Retinal pigment epithelial cell (primary cell): ENCODE measurements around the gene MED27.

Experiments
- DNase-seq: peaks from one replicate; pipeline ENCODE4 v3.0.0-alpha.2; 2010; ENCODE audit warnings: low read depth
- H3K4me3 ChIP-seq: 2 replicates; pipeline ENCODE4 v1.5.1; 2011; ENCODE audit warnings: mild to moderate bottlenecking, low read length, control low read depth, moderate library complexity
- CTCF ChIP-seq: conservative IDR thresholded peaks from 2 replicates; pipeline ENCODE4 v1.5.1; 2011; ENCODE audit warnings: low read depth, low read length, control low read depth, inconsistent platforms

Gene MED27

GRCh38 chr9:131987232-131987631 is 92.4 kb downstream of the MED27 start:
- H3K4me3 ChIP-seq: no peak overlapping the region
- TF ChIP-seq CTCF: no peak
- no peak for DNase-seq

GRCh38 chr9:131986576-131986975 is 93.1 kb downstream of the MED27 start:
- DNase-seq: no peak
- TF ChIP-seq CTCF: no peak
- no peak overlapping the region for H3K4me3 ChIP-seq

GRCh38 chr9:131986089-131986488 is 93.6 kb downstream of the MED27 start:
- TF ChIP-seq CTCF: no peak
- H3K4me3 ChIP-seq: no peak overlapping the region
- DNase-seq: no peak

DNA sequence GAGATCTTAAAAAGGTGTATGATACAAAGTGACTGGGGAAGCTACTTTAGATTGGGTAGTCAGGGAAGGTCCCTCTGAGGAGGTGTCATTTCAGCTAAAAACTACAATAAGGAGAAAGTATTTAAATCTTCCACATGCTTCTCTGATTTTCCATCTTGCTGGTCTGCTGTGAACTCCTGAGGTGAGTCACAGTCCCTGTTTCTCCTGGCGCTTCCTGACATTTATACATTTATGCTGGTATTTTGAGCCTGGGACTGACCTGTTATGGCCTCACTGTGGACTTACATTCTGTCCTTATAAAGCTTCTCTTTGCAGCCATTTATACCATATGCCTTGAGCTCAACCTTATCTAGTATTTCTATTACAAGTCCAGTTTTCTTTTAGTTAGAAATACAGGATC is 95.1 kb downstream of the MED27 start:
- TF ChIP-seq CTCF: no peak
- no peak overlapping the region for H3K4me3 ChIP-seq
- no peak for DNase-seq

GRCh38 chr9:131982671-131983239 is 96.9 kb downstream of the MED27 start:
- DNase-seq: no peak
- TF ChIP-seq CTCF: no peak
- H3K4me3 ChIP-seq: no peak overlapping the region

- TF ChIP-seq CTCF: no peak
- no peak overlapping the region for H3K4me3 ChIP-seq
Observed at GRCh38 chr9:131982102-131982501, 97.6 kb downstream of the MED27 start.

DNA sequence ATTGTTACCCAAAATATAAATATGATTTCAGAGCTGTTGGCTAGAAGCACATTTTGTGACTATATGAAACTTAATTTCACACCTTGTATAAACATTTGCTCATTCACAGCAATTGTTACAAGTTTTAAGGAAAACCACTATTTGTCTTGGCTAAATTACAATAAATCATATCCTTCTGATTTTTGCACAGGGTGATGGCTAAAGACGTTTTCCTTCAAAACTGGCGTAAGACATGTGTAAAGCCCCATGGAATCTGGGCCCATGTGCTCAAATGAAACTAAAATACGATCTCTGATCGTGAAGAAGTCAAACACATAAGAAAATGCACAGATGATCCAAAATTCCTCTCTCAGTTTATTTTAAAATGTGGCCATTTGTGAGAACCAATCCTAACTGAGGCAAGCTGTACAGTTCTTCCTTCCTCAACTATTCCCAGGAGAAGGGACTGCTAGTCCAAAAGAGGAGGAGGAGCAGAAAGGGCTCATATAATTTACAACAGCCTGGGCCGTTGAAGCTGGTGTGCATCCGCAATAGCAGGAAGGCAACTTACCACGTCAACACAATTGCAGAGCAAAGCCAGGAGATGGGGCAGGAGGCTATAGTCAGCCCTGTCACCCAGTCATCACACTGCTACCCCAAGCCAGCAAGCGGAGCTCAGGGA is 98.4 kb downstream of the MED27 start:
- TF ChIP-seq CTCF: no peak
- no peak overlapping the region for H3K4me3 ChIP-seq
- no peak for DNase-seq

More at GRCh38 chr9:131982102-131982501, 97.6 kb downstream of the MED27 start:
- DNase-seq: no peak
